ENCODE results near the gene CHAF1B. TPM values are rescaled to one million over a fixed set of nuclear protein-coding genes. Genes with fewer than 3 reads are reported as not detected.

CHAF1B gene
- total RNA-seq, 1 experiment from 2014 or later, result 20.7 TPM

- CTCF ChIA-PET, result interaction anchor here (0.6 kb wide), 1 partner anchor 58 kb away, joined by 3 read pairs; no protein-coding TSS in a partner anchor
Observed at GRCh38 chr21:36347962-36348328, 37.2 kb upstream of the CHAF1B start.

GRCh38 chr21:36349315-36349714, 35.9 kb upstream of the CHAF1B start:
- ATAC-seq, result no peak
- TF ChIP-seq CREB1 (CRISPR knock-in tag; IDR thresholded peaks at IDR 0.05) (no peak), STAT6 (CRISPR knock-in tag; conservative IDR thresholded peaks at IDR 0.05; ENCODE audit: low read depth) (no peak), PRRX2 (CRISPR knock-in tag; IDR thresholded peaks at IDR 0.05) (no peak), USF2 (CRISPR knock-in tag; IDR thresholded peaks at IDR 0.05) (no peak), FOXJ3 (CRISPR knock-in tag; IDR thresholded peaks at IDR 0.05; ENCODE audit: borderline replicate concordance) (no peak)
- CTCF ChIA-PET, result interaction anchor here (0.6 kb wide), 1 partner anchor 30 kb away, joined by 5 read pairs; no protein-coding TSS in a partner anchor
- POLR2A ChIA-PET, result no interaction called here
- Mint-ChIP-seq H3K4me1 (no peaks in the 10 kb centered on the region), H3K27ac (no peak overlapping the region), H3K4me3 (no peak overlapping the region), H3K27me3 (ENCODE audit: low read depth) (no peaks in the 10 kb centered on the region), H3K36me3 (peaks cover 60% of the 10 kb centered on the region), H3K9me3 (no peaks in the 10 kb centered on the region)
- no peak for DNase-seq (ENCODE audit: low spot score)

More at GRCh38 chr21:36347962-36348328, 37.2 kb upstream of the CHAF1B start:
- Mint-ChIP-seq H3K4me3 (no peak overlapping the region), H3K27ac (no peak overlapping the region), H3K36me3 (peaks cover 64% of the 10 kb centered on the region), H3K4me1 (no peaks in the 10 kb centered on the region), H3K27me3 (ENCODE audit: low read depth) (no peaks in the 10 kb centered on the region), H3K9me3 (no peaks in the 10 kb centered on the region)
- no peak for TF ChIP-seq FOXJ3 (CRISPR knock-in tag; IDR thresholded peaks at IDR 0.05; ENCODE audit: borderline replicate concordance)
- TF ChIP-seq NR1H2 (CRISPR knock-in tag; IDR thresholded peaks at IDR 0.05), result no peak
- no peak for TF ChIP-seq ZNF423 (CRISPR knock-in tag; IDR thresholded peaks at IDR 0.05)
- TF ChIP-seq NFATC4 (CRISPR knock-in tag; IDR thresholded peaks at IDR 0.05), result no peak
- TF ChIP-seq ETV6 (CRISPR knock-in tag; IDR thresholded peaks at IDR 0.05), result no peak
- TF ChIP-seq IRF1 (CRISPR knock-in tag; IDR thresholded peaks at IDR 0.05), result no peak
- TF ChIP-seq MYBL2 (CRISPR knock-in tag; IDR thresholded peaks at IDR 0.05), result no peak
- no peak for TF ChIP-seq PRDM15 (CRISPR knock-in tag; IDR thresholded peaks at IDR 0.05)
- no peak for TF ChIP-seq CREB1 (CRISPR knock-in tag; IDR thresholded peaks at IDR 0.05)
- TF ChIP-seq ZNF232 (CRISPR knock-in tag; IDR thresholded peaks at IDR 0.05), result no peak
- no peak for TF ChIP-seq FOXK1 (CRISPR knock-in tag; IDR thresholded peaks at IDR 0.05)
- POLR2A ChIA-PET, result no interaction called here
- no peak for ATAC-seq
- DNase-seq (ENCODE audit: low spot score), result no peak

- CTCF ChIA-PET, result interaction anchor here (0.5 to 0.6 kb wide), 2 partner anchors 10 to 140 kb away, joined by 3 to 4 read pairs; no protein-coding TSS in a partner anchor
- no peaks in the 10 kb centered on the region for H3K9me3 Mint-ChIP-seq
- ATAC-seq, result no peak
- no peak overlapping the region for H3K27ac Mint-ChIP-seq
- H3K27me3 Mint-ChIP-seq (ENCODE audit: low read depth), result no peaks in the 10 kb centered on the region
- H3K36me3 Mint-ChIP-seq, result peaks cover 58% of the 10 kb centered on the region
- H3K4me1 Mint-ChIP-seq, result no peaks in the 10 kb centered on the region
- no peak overlapping the region for H3K4me3 Mint-ChIP-seq
- DNase-seq (ENCODE audit: low spot score), result no peak
- no peak for TF ChIP-seq NFYB (CRISPR knock-in tag; conservative IDR thresholded peaks at IDR 0.05; ENCODE audit: low read depth)
- no peak for TF ChIP-seq AFF4 (CRISPR knock-in tag; IDR thresholded peaks at IDR 0.05; ENCODE audit: borderline replicate concordance)
- TF ChIP-seq SMAD4 (CRISPR knock-in tag; IDR thresholded peaks at IDR 0.05), result no peak
- no peak for TF ChIP-seq ZNF512 (CRISPR knock-in tag; IDR thresholded peaks at IDR 0.05; ENCODE audit: borderline replicate concordance)
- POLR2A ChIA-PET, result no interaction called here
Observed at GRCh38 chr21:36350282-36350910, 34.8 kb upstream of the CHAF1B start.

All from WTC11 (cell line).